ENCODE results near the gene PAFAH1B2. TPM values are rescaled to one million over a fixed set of nuclear protein-coding genes. Genes with fewer than 3 reads are reported as not detected.

Gene PAFAH1B2
- total RNA-seq, 1 experiment from 2014 or later: 91.3 TPM

- intact Hi-C loops (cut with micrococcal nuclease; ENCODE audit: unreplicated experiment): no loop called here
- ChIA-PET CTCF (no interaction called here), POLR2A (ENCODE audit: unreplicated experiment) (interaction anchor here (0.6 kb wide), 1 partner anchor 29 kb away, joined by 4 read pairs; no protein-coding TSS in a partner anchor)
Measured at GRCh38 chr11:117175104-117175503, 31.0 kb downstream of the PAFAH1B2 start.

GRCh38 chr11:117175781-117176180, 31.7 kb downstream of the PAFAH1B2 start:
- BruUV-seq (replicated peaks): no TSS peak
- Histone ChIP-seq H3K79me2 (ENCODE audit: low read depth) (no peaks in the 10 kb centered on the region), H3K27ac (no peak overlapping the region), H3F3A (ENCODE audit: insufficient read depth, low read depth) (peaks cover 23% of the 10 kb centered on the region; the same call in 1 of the 2 replicates), H3K36me3 (ENCODE audit: low read depth) (0 out of 2 replicates have a peak, but pooled peaks cover 8% of the 10 kb centered on the region), H2AFZ (no peak overlapping the region), H3K9me2 (ENCODE audit: insufficient read depth) (no peaks in the 10 kb centered on the region), H3K4me1 (replicated peaks; ENCODE audit: insufficient read depth) (peaks cover 19% of the 10 kb centered on the region), H4K20me1 (ENCODE audit: insufficient read depth) (no peaks in the 10 kb centered on the region), H3K4me2 (no peak overlapping the region), H3K9me3 (ENCODE audit: insufficient read depth, low read depth) (no peaks in the 10 kb centered on the region), H3K27me3 (ENCODE audit: insufficient read depth, low read depth) (no peaks in the 10 kb centered on the region), H3K4me3 (no peak overlapping the region)
- ChIA-PET CTCF (no interaction called here), POLR2A (ENCODE audit: unreplicated experiment) (no interaction called here)
- intact Hi-C loops (cut with micrococcal nuclease; ENCODE audit: unreplicated experiment): no loop called here
- no peak for DNase-seq
- TF ChIP-seq CTCF (conservative IDR thresholded peaks at IDR 0.05) (no peak), EZH2 (IDR thresholded peaks at IDR 0.05; ENCODE audit: low read depth) (no peak)

More at GRCh38 chr11:117175104-117175503, 31.0 kb downstream of the PAFAH1B2 start:
- BruUV-seq (replicated peaks): no TSS peak
- H3K27ac ChIP-seq: no peak overlapping the region
- H3F3A ChIP-seq (ENCODE audit: insufficient read depth, low read depth): peaks cover 27% of the 10 kb centered on the region; the same call in 1 of the 2 replicates
- H3K9me3 ChIP-seq (ENCODE audit: insufficient read depth, low read depth): no peaks in the 10 kb centered on the region
- no peaks in the 10 kb centered on the region for H3K9me2 ChIP-seq (ENCODE audit: insufficient read depth)
- 0 out of 2 replicates have a peak, but pooled peaks cover 9% of the 10 kb centered on the region for H3K36me3 ChIP-seq (ENCODE audit: low read depth)
- no peak overlapping the region for H3K4me3 ChIP-seq
- 0 out of 2 replicates have a peak, but pooled peaks cover 1% of the 10 kb centered on the region for H4K20me1 ChIP-seq (ENCODE audit: insufficient read depth)
- H3K4me2 ChIP-seq: no peak overlapping the region
- TF ChIP-seq EZH2 (IDR thresholded peaks at IDR 0.05; ENCODE audit: low read depth): no peak
- TF ChIP-seq CTCF (conservative IDR thresholded peaks at IDR 0.05): no peak
- no peaks in the 10 kb centered on the region for H3K27me3 ChIP-seq (ENCODE audit: insufficient read depth, low read depth)
- peaks cover 18% of the 10 kb centered on the region for H3K4me1 ChIP-seq (replicated peaks; ENCODE audit: insufficient read depth)
- no peak overlapping the region for H2AFZ ChIP-seq
- H3K79me2 ChIP-seq (ENCODE audit: low read depth): no peaks in the 10 kb centered on the region
- no peak for DNase-seq

GRCh38 chr11:117176186-117176585, 32.1 kb downstream of the PAFAH1B2 start:
- Histone ChIP-seq H3K9me3 (ENCODE audit: insufficient read depth, low read depth) (no peaks in the 10 kb centered on the region), H3K36me3 (ENCODE audit: low read depth) (0 out of 2 replicates have a peak, but pooled peaks cover 4% of the 10 kb centered on the region), H3F3A (ENCODE audit: insufficient read depth, low read depth) (peaks cover 21% of the 10 kb centered on the region; the same call in 1 of the 2 replicates), H3K9me2 (ENCODE audit: insufficient read depth) (no peaks in the 10 kb centered on the region), H3K4me3 (no peak overlapping the region), H3K27me3 (ENCODE audit: insufficient read depth, low read depth) (no peaks in the 10 kb centered on the region), H3K79me2 (ENCODE audit: low read depth) (no peaks in the 10 kb centered on the region), H3K4me2 (no peak overlapping the region), H4K20me1 (ENCODE audit: insufficient read depth) (no peaks in the 10 kb centered on the region), H3K4me1 (replicated peaks; ENCODE audit: insufficient read depth) (peaks cover 19% of the 10 kb centered on the region), H3K27ac (no peak overlapping the region), H2AFZ (no peak overlapping the region)
- BruUV-seq (replicated peaks): no TSS peak
- TF ChIP-seq CTCF (conservative IDR thresholded peaks at IDR 0.05) (no peak), EZH2 (IDR thresholded peaks at IDR 0.05; ENCODE audit: low read depth) (no peak)
- ChIA-PET CTCF (no interaction called here), POLR2A (ENCODE audit: unreplicated experiment) (no interaction called here)
- intact Hi-C loops (cut with micrococcal nuclease; ENCODE audit: unreplicated experiment): no loop called here
- no peak for DNase-seq
